SK-N-SH (cell line): ENCODE data around the gene ARAP1. TPM values are rescaled to one million over a fixed set of nuclear protein-coding genes. Genes with fewer than 3 reads are reported as not detected.

Experiments
- CTCF ChIA-PET: fragments of 300-600, 350-600 bp; formaldehyde crosslinking; extraction: SDS; loops from one replicate; lab custom pipeline; 2021; lab: Yijun Ruan, JAX
- POLR2A ChIA-PET: fragments of 350-600 bp; sonication (Branson Sonifier 250); formaldehyde crosslinking; extraction: SDS; loops from one replicate; lab custom pipeline; 2020; ENCODE audit warnings: antibody characterized with exemption, inconsistent platforms; lab: Yijun Ruan, JAX
- DNase-seq: peaks from one replicate; pipeline ENCODE4 v3.0.0; 2012
- H2AFZ ChIP-seq: fragments of 200-600 bp; sonication (generic); 2 replicates; pipeline ENCODE4 v1.8.1; 2016; ENCODE audit warnings: antibody characterized with exemption, mild to moderate bottlenecking, low read depth
- H3F3A ChIP-seq: fragments of 200-600 bp; sonication (generic); replicated peaks from 2 replicates; pipeline ENCODE3; 2016; ENCODE audit warnings: antibody characterized with exemption, mild to moderate bottlenecking; ENCODE audit not compliant: insufficient read depth
- H3K27ac ChIP-seq, 2 experiments: fragments of 200-500 bp in 1 of 2; fragments of 200-600 bp in 1 of 2; sonication (Bioruptor generic) in 1 of 2; sonication (generic), shearing (Covaris generic) in 1 of 2; 2 replicates each; pipeline versions ENCODE4 v1.5.1 to v1.6.1; 2014 to 2016; ENCODE audit warnings: low read depth in 2 of 2, inconsistent platforms in 1 of 2, low read length in 1 of 2, mild to moderate bottlenecking in 1 of 2, mixed read lengths in 1 of 2
- H3K27me3 ChIP-seq: fragments of 200-600 bp; sonication (generic), shearing (Covaris generic); 2 replicates; pipeline ENCODE4 v1.6.1; 2016; ENCODE audit warnings: mixed run types; ENCODE audit not compliant: insufficient read depth
- H3K36me3 ChIP-seq, 2 experiments: fragments of 200-500 bp in 1 of 2; fragments of 200-600 bp in 1 of 2; sonication (Bioruptor generic) in 1 of 2; sonication (generic) in 1 of 2; replicated peaks in 1 of 2; 2 replicates each; pipeline versions ENCODE3 to v1.5.1; 2014 to 2016; ENCODE audit warnings: low read length in 1 of 2, mild to moderate bottlenecking in 1 of 2; ENCODE audit not compliant: insufficient read depth in 2 of 2, control insufficient read depth in 1 of 2
- H3K4me1 ChIP-seq, 2 experiments: fragments of 200-500 bp in 1 of 2; fragments of 200-600 bp in 1 of 2; sonication (Bioruptor generic) in 1 of 2; sonication (generic), shearing (Covaris generic) in 1 of 2; 2 replicates each; pipeline versions ENCODE4 v1.5.1 to v1.6.1; 2014 to 2016; ENCODE audit warnings: low read depth in 1 of 2, low read length in 1 of 2, mixed run types in 1 of 2; ENCODE audit not compliant: insufficient read depth in 2 of 2, control insufficient read depth in 1 of 2
- H3K4me2 ChIP-seq: fragments of 200-600 bp; sonication (generic), shearing (Covaris generic); 2 replicates; pipeline ENCODE4 v1.6.1; 2017; ENCODE audit warnings: mixed run types
- H3K4me3 ChIP-seq, 2 experiments: fragments of 200-500 bp in 1 of 2; fragments of 200-600 bp in 1 of 2; sonication (Bioruptor generic) in 1 of 2; sonication (generic), shearing (Covaris generic) in 1 of 2; 2 replicates each; pipeline versions ENCODE4 v1.5.1 to v1.8.1; 2014 to 2016; ENCODE audit warnings: low read depth in 2 of 2, inconsistent platforms in 1 of 2, low read length in 1 of 2, mild to moderate bottlenecking in 1 of 2, mixed read lengths in 1 of 2, moderate library complexity in 1 of 2
- H3K79me2 ChIP-seq: fragments of 200-600 bp; sonication (generic); 2 replicates; pipeline ENCODE4 v1.8.1; 2017; ENCODE audit warnings: mild to moderate bottlenecking; ENCODE audit not compliant: insufficient read depth
- H3K9ac ChIP-seq: fragments of 200-600 bp; sonication (generic); 2 replicates; pipeline ENCODE4 v1.6.1; 2017; ENCODE audit warnings: mixed run types
- H3K9me2 ChIP-seq: fragments of 200-600 bp; sonication (generic); 2 replicates; pipeline ENCODE4 v1.6.1; 2017; ENCODE audit warnings: mixed run types
- H3K9me3 ChIP-seq: fragments of 200-600 bp; sonication (generic); 2 replicates; pipeline ENCODE4 v1.6.1; 2017; ENCODE audit warnings: mixed run types, mild to moderate bottlenecking, moderate library complexity
- H4K20me1 ChIP-seq: fragments of 200-600 bp; sonication (generic); 2 replicates; pipeline ENCODE4 v1.6.1; 2017; ENCODE audit warnings: mild to moderate bottlenecking, mixed run types; ENCODE audit not compliant: insufficient read depth
- MXI1 ChIP-seq: IDR thresholded peaks from 2 replicates; pipeline ENCODE4 v1.6.1; 2012; ENCODE audit warnings: mild to moderate bottlenecking, low read depth, low read length, improper control_type of control experiment
- RAD21 ChIP-seq: IDR thresholded peaks from 2 replicates; pipeline ENCODE4 v1.6.1; 2012; ENCODE audit warnings: mild to moderate bottlenecking, low read length
- SMC3 ChIP-seq: IDR thresholded peaks from 2 replicates; pipeline ENCODE4 v1.6.1; 2012; ENCODE audit warnings: low read depth, low read length, improper control_type of control experiment
- YY1 ChIP-seq: IDR thresholded peaks from 2 replicates; pipeline ENCODE4 v1.4.0; 2012; ENCODE audit warnings: low read depth, mild to moderate bottlenecking
- WGBS: methylation state at CpG from one replicate; pipeline ENCODE4 v1.1.6; 2017; ENCODE audit warnings: low lambda C conversion rate; 5-methylcytosine and 5-hydroxymethylcytosine counted together
- polyA plus RNA-seq, 3 experiments: library from polyadenylated mRNA; depleted of rRNA; stranded (reverse); fragments of >200 nt; gene quantifications; 2 replicates each; pipeline ENCODE4 v1.2.3, GENCODE V29; 2012
- TF ChIP-seq, protein P1 (sequence below): fragments of 200-600 bp; sonication (generic); IDR thresholded peaks from 2 replicates; pipeline ENCODE4 v1.6.1; 2017; ENCODE audit warnings: antibody characterized with exemption, mild to moderate bottlenecking, moderate library complexity
- TF ChIP-seq, protein P2 (sequence below): IDR thresholded peaks from 2 replicates; pipeline ENCODE4; 2012
- TF ChIP-seq, protein P3 (sequence below): fragments of 150-350 bp; IDR thresholded peaks from 2 replicates; pipeline ENCODE4 v1.6.1; 2016; ENCODE audit warnings: mild to moderate bottlenecking, low read depth, low read length

ARAP1 gene
- polyA plus RNA-seq, 1 of the 3 experiments (the other 2 are of a cell fraction), result 56.6 TPM

DNA sequence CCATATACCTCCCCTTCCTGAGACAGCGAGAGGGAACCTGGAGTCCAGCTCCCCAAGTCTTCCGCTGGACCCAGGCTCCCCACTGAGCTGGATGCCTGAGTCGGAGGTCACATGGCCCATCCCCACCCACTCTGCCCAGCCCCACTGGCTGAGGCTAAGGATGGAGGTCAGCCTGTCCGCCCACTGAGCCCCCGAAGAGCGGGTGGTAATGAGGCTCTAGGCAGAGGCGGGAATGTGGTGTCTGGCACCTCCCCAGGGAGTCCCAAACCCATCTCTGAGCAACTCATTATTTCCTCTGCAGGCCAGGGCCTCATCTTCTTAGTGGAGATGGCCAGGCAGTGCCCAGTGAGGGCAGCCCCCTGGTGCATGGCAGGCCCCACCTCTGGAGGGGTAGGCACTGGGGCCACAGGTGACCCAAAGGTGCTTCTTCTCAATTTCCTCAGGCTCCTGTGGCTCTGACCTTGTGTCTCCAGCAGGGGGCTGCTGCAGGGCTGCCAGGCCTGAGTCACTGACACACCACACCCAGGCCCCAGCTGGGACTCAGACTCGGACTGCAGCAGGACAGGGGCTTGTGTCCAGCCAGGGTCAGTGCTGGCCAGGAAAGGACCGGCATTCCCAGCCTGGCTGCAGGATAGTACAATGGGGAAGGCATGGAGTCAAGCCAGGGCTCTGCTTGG is 67.8 kb downstream of the ARAP1 start:
- Histone ChIP-seq H3K36me3 (peaks cover 0 to 29% of the 10 kb centered on the region in 2 experiments), H3K27me3 (no peaks in the 10 kb centered on the region), H3K79me2 (no peaks in the 10 kb centered on the region), H3K9ac (no peak overlapping the region), H4K20me1 (peaks cover 16% of the 10 kb centered on the region), H3F3A (no peaks in the 10 kb centered on the region), H3K27ac (no peak overlapping the region), H3K4me3 (no peak overlapping the region), H3K4me1 (peaks cover 0 to 20% of the 10 kb centered on the region in 2 experiments; a peak in 1 of 4 replicates), H3K9me3 (no peaks in the 10 kb centered on the region), H3K4me2 (no peak overlapping the region), H2AFZ (no peak overlapping the region), H3K9me2 (no peaks in the 10 kb centered on the region)
- POLR2A ChIA-PET, result interaction anchor here (0.7 to 1.9 kb wide), 5 partner anchors 27 to 293 kb away, joined by 3 to 4 read pairs (median 3); no protein-coding TSS in a partner anchor
- 40% methylated on average over 3 of the region's 9 CpGs for WGBS
- peak; percentile 76 for DNase-seq
- CTCF ChIA-PET, result interaction anchor here (0.5 to 12.2 kb wide), 65 partner anchors 8 to 1712 kb away, joined by 3 to 207 read pairs (median 6); partner anchors contain the start of gene PDE2A
- TF ChIP-seq, protein P1, sequence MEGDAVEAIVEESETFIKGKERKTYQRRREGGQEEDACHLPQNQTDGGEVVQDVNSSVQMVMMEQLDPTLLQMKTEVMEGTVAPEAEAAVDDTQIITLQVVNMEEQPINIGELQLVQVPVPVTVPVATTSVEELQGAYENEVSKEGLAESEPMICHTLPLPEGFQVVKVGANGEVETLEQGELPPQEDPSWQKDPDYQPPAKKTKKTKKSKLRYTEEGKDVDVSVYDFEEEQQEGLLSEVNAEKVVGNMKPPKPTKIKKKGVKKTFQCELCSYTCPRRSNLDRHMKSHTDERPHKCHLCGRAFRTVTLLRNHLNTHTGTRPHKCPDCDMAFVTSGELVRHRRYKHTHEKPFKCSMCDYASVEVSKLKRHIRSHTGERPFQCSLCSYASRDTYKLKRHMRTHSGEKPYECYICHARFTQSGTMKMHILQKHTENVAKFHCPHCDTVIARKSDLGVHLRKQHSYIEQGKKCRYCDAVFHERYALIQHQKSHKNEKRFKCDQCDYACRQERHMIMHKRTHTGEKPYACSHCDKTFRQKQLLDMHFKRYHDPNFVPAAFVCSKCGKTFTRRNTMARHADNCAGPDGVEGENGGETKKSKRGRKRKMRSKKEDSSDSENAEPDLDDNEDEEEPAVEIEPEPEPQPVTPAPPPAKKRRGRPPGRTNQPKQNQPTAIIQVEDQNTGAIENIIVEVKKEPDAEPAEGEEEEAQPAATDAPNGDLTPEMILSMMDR, result peak; percentile 67
- TF ChIP-seq, protein P2, sequence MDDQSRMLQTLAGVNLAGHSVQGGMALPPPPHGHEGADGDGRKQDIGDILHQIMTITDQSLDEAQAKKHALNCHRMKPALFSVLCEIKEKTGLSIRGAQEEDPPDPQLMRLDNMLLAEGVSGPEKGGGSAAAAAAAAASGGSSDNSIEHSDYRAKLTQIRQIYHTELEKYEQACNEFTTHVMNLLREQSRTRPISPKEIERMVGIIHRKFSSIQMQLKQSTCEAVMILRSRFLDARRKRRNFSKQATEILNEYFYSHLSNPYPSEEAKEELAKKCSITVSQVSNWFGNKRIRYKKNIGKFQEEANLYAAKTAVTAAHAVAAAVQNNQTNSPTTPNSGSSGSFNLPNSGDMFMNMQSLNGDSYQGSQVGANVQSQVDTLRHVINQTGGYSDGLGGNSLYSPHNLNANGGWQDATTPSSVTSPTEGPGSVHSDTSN, result no peak
- TF ChIP-seq, protein P3, sequence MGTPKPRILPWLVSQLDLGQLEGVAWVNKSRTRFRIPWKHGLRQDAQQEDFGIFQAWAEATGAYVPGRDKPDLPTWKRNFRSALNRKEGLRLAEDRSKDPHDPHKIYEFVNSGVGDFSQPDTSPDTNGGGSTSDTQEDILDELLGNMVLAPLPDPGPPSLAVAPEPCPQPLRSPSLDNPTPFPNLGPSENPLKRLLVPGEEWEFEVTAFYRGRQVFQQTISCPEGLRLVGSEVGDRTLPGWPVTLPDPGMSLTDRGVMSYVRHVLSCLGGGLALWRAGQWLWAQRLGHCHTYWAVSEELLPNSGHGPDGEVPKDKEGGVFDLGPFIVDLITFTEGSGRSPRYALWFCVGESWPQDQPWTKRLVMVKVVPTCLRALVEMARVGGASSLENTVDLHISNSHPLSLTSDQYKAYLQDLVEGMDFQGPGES, result no peak
- TF ChIP-seq SMC3, result peak; percentile 43; the same call in 1 of the 2 replicates
- TF ChIP-seq RAD21, result peak; percentile 25; the same call in 1 of the 2 replicates
- TF ChIP-seq YY1, result no peak

DNA sequence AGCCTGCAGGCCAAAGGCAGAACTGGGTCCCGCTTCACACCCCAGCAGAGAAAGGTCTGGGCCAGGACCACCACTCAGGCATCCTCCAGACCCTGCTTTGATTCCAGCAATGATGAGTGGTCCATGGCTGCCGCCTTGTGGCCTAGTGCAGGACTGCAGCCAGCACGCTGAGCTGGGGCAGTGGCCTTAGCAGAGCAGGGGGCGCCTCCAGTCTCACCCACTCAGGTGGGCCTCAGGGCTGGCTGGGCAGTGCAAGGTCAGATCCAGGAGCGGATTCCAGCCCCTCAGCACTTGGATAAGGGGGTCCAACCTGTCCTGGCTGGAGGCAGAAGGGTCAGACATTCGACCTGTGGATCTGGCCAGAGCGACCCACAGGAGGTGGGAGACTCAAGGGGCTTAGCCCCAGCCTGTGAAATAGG is 68.4 kb downstream of the ARAP1 start:
- Histone ChIP-seq H4K20me1 (peaks cover 16% of the 10 kb centered on the region), H3K79me2 (no peaks in the 10 kb centered on the region), H3K27me3 (no peaks in the 10 kb centered on the region), H3K4me1 (peaks cover 0 to 20% of the 10 kb centered on the region in 2 experiments; a peak in 1 of 4 replicates), H3K9me3 (no peaks in the 10 kb centered on the region), H3K4me2 (no peak overlapping the region), H3F3A (no peaks in the 10 kb centered on the region), H3K9ac (no peak overlapping the region), H3K4me3 (peak overlapping the region in 1 of 2 experiments; percentile 40; a peak in 1 of 4 replicates), H3K9me2 (no peaks in the 10 kb centered on the region), H3K36me3 (peaks cover 0 to 23% of the 10 kb centered on the region in 2 experiments), H2AFZ (no peak overlapping the region), H3K27ac (no peak overlapping the region)
- CTCF ChIA-PET, result interaction anchor here (0.5 to 12.2 kb wide), 59 partner anchors 9 to 1713 kb away, joined by 3 to 207 read pairs (median 6); partner anchors contain the start of gene PDE2A
- peak; percentile 91 for DNase-seq
- TF ChIP-seq, protein P1, result peak; percentile 86
- peak; percentile 81 for TF ChIP-seq SMC3
- peak; percentile 88 for TF ChIP-seq RAD21
- TF ChIP-seq MXI1, result no peak
- 39% methylated on average over 3 of the region's 7 CpGs for WGBS
- POLR2A ChIA-PET, result interaction anchor here (0.6 to 1.9 kb wide), 6 partner anchors 26 to 1809 kb away, joined by 3 to 5 read pairs (median 3); no protein-coding TSS in a partner anchor
